H1 (cell line): ENCODE measurements around the gene ASTL. TPM values are rescaled to one million over a fixed set of nuclear protein-coding genes. Genes with fewer than 3 reads are reported as not detected.

ENCODE experiments used
- CTCF ChIA-PET: fragments of 300-600 bp; sonication (Branson Sonifier 250); formaldehyde crosslinking; loops from one replicate; lab custom pipeline; 2021; ENCODE audit not compliant: partially characterized antibody; lab: Charles Lee
- POLR2A ChIA-PET: fragments of 300-600 bp; sonication (Branson Sonifier 250); formaldehyde crosslinking; loops from one replicate; lab custom pipeline; 2021; ENCODE audit warnings: inconsistent platforms; ENCODE audit not compliant: partially characterized antibody; lab: Charles Lee
- DNase-seq, 2 experiments: peaks; one replicate each; pipeline versions ENCODE4 v3.0.0 to v3.0.0-alpha.2; 2010 to 2022; ENCODE audit warnings: low spot score in 2 of 2, low read depth in 1 of 2, mixed read lengths in 1 of 2
- FAIRE-seq: peaks from 2 replicates; lab custom pipeline; 2011; peaks lifted over from hg19 to GRCh38; lab: Jason Lieb, UNC
- H2AFZ ChIP-seq: 2 replicates; pipeline ENCODE4 v1.8.1; 2012; ENCODE audit warnings: low read length, inconsistent platforms
- H2AK5ac ChIP-seq: 2 replicates; pipeline ENCODE4 v1.6.1; 2013; ENCODE audit warnings: low read depth, low read length
- H2BK120ac ChIP-seq: replicated peaks from 2 replicates; pipeline ENCODE3; 2013; ENCODE audit warnings: low read depth, low read length, inconsistent platforms
- H2BK12ac ChIP-seq: 2 replicates; pipeline ENCODE4 v1.6.1; 2013; ENCODE audit warnings: low read depth, low read length
- H2BK15ac ChIP-seq: 2 replicates; pipeline ENCODE4 v1.6.1; 2013; ENCODE audit warnings: low read length
- H2BK20ac ChIP-seq: 2 replicates; pipeline ENCODE4 v1.6.1; 2013; ENCODE audit warnings: low read length
- H2BK5ac ChIP-seq: 2 replicates; pipeline ENCODE4 v1.6.1; 2013; ENCODE audit warnings: low read depth, low read length
- H3K14ac ChIP-seq: 2 replicates; pipeline ENCODE4 v1.6.1; 2013; ENCODE audit warnings: inconsistent platforms; ENCODE audit not compliant: insufficient read length
- H3K18ac ChIP-seq: 2 replicates; pipeline ENCODE4 v1.6.1; 2013; ENCODE audit warnings: low read length; ENCODE audit errors: extremely low read depth
- H3K23ac ChIP-seq: 2 replicates; pipeline ENCODE4 v1.6.1; 2013; ENCODE audit warnings: inconsistent platforms; ENCODE audit not compliant: insufficient read length
- H3K23me2 ChIP-seq: 2 replicates; pipeline ENCODE4 v1.6.1; 2013; ENCODE audit warnings: low read depth, low read length
- H3K27ac ChIP-seq: 2 replicates; pipeline ENCODE4 v1.6.1; 2011; ENCODE audit warnings: low read depth, low read length, inconsistent platforms
- H3K27me3 ChIP-seq, 4 experiments: replicated peaks in 1 of 4; 1 replicate in 1 of 4; 2 replicates in 3 of 4; pipeline versions ENCODE4 v1.6.1 to v1.8.1; 2011 to 2013; ENCODE audit warnings: low read length in 3 of 4, mild to moderate bottlenecking in 3 of 4, inconsistent platforms in 2 of 4, mixed read lengths in 2 of 4, moderate library complexity in 1 of 4; ENCODE audit not compliant: control insufficient read depth in 3 of 4, insufficient read depth in 3 of 4; ENCODE audit errors: extremely low read depth in 1 of 4
- H3K36me3 ChIP-seq, 4 experiments: 2 replicates each; pipeline versions ENCODE4 v1.6.1 to v1.8.1; 2011 to 2013; ENCODE audit warnings: mild to moderate bottlenecking in 4 of 4, low read length in 3 of 4, moderate library complexity in 2 of 4, control low read depth in 1 of 4, inconsistent platforms in 1 of 4; ENCODE audit not compliant: insufficient read depth in 4 of 4, control insufficient read depth in 2 of 4
- H3K4ac ChIP-seq: replicated peaks from 2 replicates; pipeline ENCODE3; 2013; ENCODE audit warnings: low read length, low read depth, mixed read lengths, inconsistent platforms; ENCODE audit not compliant: insufficient read length
- H3K4me1 ChIP-seq, 4 experiments: replicated peaks in 1 of 4; 1 replicate in 1 of 4; 2 replicates in 3 of 4; pipeline versions ENCODE4 v1.6.1 to v1.8.1; 2011 to 2013; ENCODE audit warnings: low read length in 3 of 4, inconsistent platforms in 2 of 4, mixed read lengths in 1 of 4; ENCODE audit not compliant: insufficient read depth in 4 of 4, control insufficient read depth in 3 of 4
- H3K4me2 ChIP-seq, 2 experiments: 2 replicates each; pipeline versions ENCODE4 v1.6.1 to v1.8.1; 2011 to 2013; ENCODE audit warnings: low read depth in 2 of 2, low read length in 2 of 2, control low read depth in 1 of 2, inconsistent platforms in 1 of 2, mild to moderate bottlenecking in 1 of 2; ENCODE audit not compliant: insufficient read depth in 1 of 2
- H3K4me3 ChIP-seq, 4 experiments: fragments of 200-600, 300-600 bp in 1 of 4; sonication (generic), shearing (Covaris generic), sonication (Bioruptor Twin) in 1 of 4; 2 replicates each; pipeline versions ENCODE4 v1.5.1 to v1.8.1; 2011 to 2016; ENCODE audit warnings: low read length in 4 of 4, low read depth in 3 of 4, control low read depth in 2 of 4, inconsistent platforms in 2 of 4, mild to moderate bottlenecking in 2 of 4, mixed read lengths in 1 of 4, moderate library complexity in 1 of 4; ENCODE audit not compliant: insufficient read depth in 2 of 4; ENCODE audit errors: extremely low read depth in 1 of 4
- H3K56ac ChIP-seq: replicated peaks from 2 replicates; pipeline ENCODE3; 2013; ENCODE audit warnings: low read depth, mild to moderate bottlenecking, mixed read lengths, low read length, inconsistent platforms; ENCODE audit not compliant: insufficient read length
- H3K79me1 ChIP-seq: 2 replicates; pipeline ENCODE4 v1.6.1; 2013; ENCODE audit warnings: low read depth, low read length, control low read depth
- H3K79me2 ChIP-seq, 2 experiments: 2 replicates each; pipeline versions ENCODE4 v1.6.1 to v1.8.1; 2012 to 2013; ENCODE audit warnings: low read length in 2 of 2, mild to moderate bottlenecking in 2 of 2, inconsistent platforms in 1 of 2; ENCODE audit not compliant: insufficient read depth in 2 of 2, control insufficient read depth in 1 of 2
- H3K9ac ChIP-seq, 4 experiments: replicated peaks in 1 of 4; 1 replicate in 1 of 4; 2 replicates in 3 of 4; pipeline versions ENCODE4 v1.6.1 to v1.8.1; 2011 to 2013; ENCODE audit warnings: low read depth in 3 of 4, low read length in 3 of 4, control low read depth in 2 of 4, mild to moderate bottlenecking in 2 of 4, moderate library complexity in 2 of 4, inconsistent platforms in 1 of 4; ENCODE audit errors: extremely low read depth in 1 of 4
- H3K9me3 ChIP-seq, 2 experiments: 2 replicates each; pipeline versions ENCODE4 v1.6.1 to v1.8.1; 2012 to 2013; ENCODE audit warnings: mild to moderate bottlenecking in 2 of 2, moderate library complexity in 2 of 2, control low read depth in 1 of 2, inconsistent platforms in 1 of 2, low read depth in 1 of 2, low read length in 1 of 2, mixed read lengths in 1 of 2; ENCODE audit not compliant: insufficient read depth in 2 of 2
- H4K20me1 ChIP-seq, 2 experiments: replicated peaks in 1 of 2; 2 replicates each; pipeline versions ENCODE3 to v1.8.1; 2011 to 2013; ENCODE audit warnings: inconsistent platforms in 2 of 2, low read length in 2 of 2, mild to moderate bottlenecking in 1 of 2; ENCODE audit not compliant: insufficient read depth in 2 of 2, control insufficient read depth in 1 of 2
- H4K5ac ChIP-seq: 2 replicates; pipeline ENCODE4 v1.6.1; 2013; ENCODE audit warnings: low read length, low read depth, mixed read lengths, inconsistent platforms; ENCODE audit not compliant: insufficient read length
- H4K8ac ChIP-seq: 2 replicates; pipeline ENCODE4 v1.8.0; 2013; ENCODE audit warnings: mild to moderate bottlenecking, moderate library complexity, low read length, inconsistent platforms; ENCODE audit not compliant: insufficient read depth; ENCODE audit errors: extremely low read depth
- H4K91ac ChIP-seq: replicated peaks from 2 replicates; pipeline ENCODE3; 2013; ENCODE audit warnings: low read length, mixed read lengths, inconsistent platforms; ENCODE audit not compliant: insufficient read length
- CREB1 ChIP-seq: IDR thresholded peaks from 2 replicates; pipeline ENCODE4 v1.6.1; 2012; ENCODE audit warnings: inconsistent platforms
- RAD21 ChIP-seq, 2 experiments: IDR thresholded peaks in 1 of 2; conservative IDR thresholded peaks in 1 of 2; 2 replicates each; pipeline ENCODE4 v1.6.1; 2011; ENCODE audit warnings: low read depth in 2 of 2, low read length in 2 of 2, improper control_type of control experiment in 1 of 2, inconsistent platforms in 1 of 2, mild to moderate bottlenecking in 1 of 2, moderate library complexity in 1 of 2
- SP4 ChIP-seq: IDR thresholded peaks from 2 replicates; pipeline ENCODE4 v1.6.1; 2012; ENCODE audit warnings: low read length, inconsistent platforms
- WGBS, 2 experiments: shearing (Covaris generic) in 1 of 2; methylation state at CpG; one replicate each; pipeline versions ENCODE4 v1.1.6 to v1.1.7; 2013 to 2015; ENCODE audit warnings: low lambda C conversion rate in 2 of 2, mixed read lengths in 2 of 2, inconsistent platforms in 1 of 2, low coverage in 1 of 2, missing lambda C conversion rate in 1 of 2; ENCODE audit not compliant: insufficient replicate concordance in 2 of 2, insufficient coverage in 1 of 2, insufficient read length in 1 of 2; ENCODE audit errors: extremely low coverage in 1 of 2, missing lambda C conversion rate in 1 of 2; 5-methylcytosine and 5-hydroxymethylcytosine counted together
- polyA plus RNA-seq, 7 experiments: library from polyadenylated mRNA; depleted of rRNA in 3 of 7; stranded (reverse) in 5 of 7; unstranded in 2 of 7; fragments of >200 nt in 5 of 7; fragments of 200-250 nt in 2 of 7; gene quantifications; 1 replicate in 5 of 7; 2 replicates in 1 of 7; 4 replicates in 1 of 7; pipeline versions ENCODE4 v1.2.1 to v1.2.3, GENCODE V29; 2011 to 2013; ENCODE audit warnings: missing spikeins in 2 of 7, mixed read lengths in 2 of 7
- total RNA-seq: library from RNA; stranded (reverse); fragmentation: NEBNext Ultra II Directional; extraction: Animal tissue kit (Norgen Biotek cat#: 25700); gene quantifications from 2 replicates; pipeline ENCODE4 v1.2.1, GENCODE V29; 2021
- TF ChIP-seq, protein P1 (sequence below), 3 experiments: IDR thresholded peaks; 1 replicate in 2 of 3; 2 replicates in 1 of 3; pipeline versions ENCODE4 v1.5.1 to v1.6.1; 2011; ENCODE audit warnings: low read length in 3 of 3, mild to moderate bottlenecking in 3 of 3, inconsistent platforms in 2 of 3, low read depth in 1 of 3, moderate library complexity in 1 of 3; ENCODE audit not compliant: insufficient read depth in 1 of 3; ENCODE audit errors: control extremely low read depth in 1 of 3
- TF ChIP-seq, protein P2 (sequence below): IDR thresholded peaks from 2 replicates; pipeline ENCODE4 v1.6.1; 2012; ENCODE audit warnings: inconsistent platforms

ASTL gene
- total and polyA plus RNA-seq, 2 of the 8 experiments (the other 6 are each of a cell fraction or from before 2014, with no cell fraction given) = 0.60 to 1.4 TPM

DNA sequence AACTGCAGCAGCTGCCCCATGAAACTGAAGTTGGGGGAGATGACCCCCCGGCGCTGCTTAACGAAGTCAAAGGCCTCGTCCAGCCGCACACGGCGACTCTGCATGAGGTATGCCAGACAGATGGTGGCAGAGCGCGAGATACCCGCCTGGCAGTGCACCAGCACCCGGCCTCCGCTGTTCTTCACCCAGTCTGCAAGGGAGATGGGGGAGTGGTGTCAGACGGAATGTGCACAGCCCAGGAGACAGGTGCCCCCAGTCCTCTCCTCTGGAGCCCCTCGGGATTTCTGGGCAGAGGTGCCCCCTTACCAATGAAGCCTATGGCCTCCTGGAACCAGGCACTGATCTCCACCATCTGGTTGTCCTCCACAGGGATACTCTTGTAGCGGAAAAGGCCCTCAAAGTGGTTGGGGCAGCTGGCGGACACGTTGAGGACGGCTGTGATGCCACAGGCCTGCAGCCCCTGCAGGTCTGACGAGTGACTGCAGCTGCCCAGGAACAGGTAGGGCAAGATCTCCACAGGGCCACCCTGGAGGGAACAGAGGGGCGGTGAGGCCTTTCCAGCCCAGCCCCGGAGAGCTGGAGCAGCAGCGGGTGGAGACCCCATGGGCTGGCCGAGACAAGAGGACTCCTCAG lies 5.7 kb upstream of the ASTL start:
- no peaks in the 10 kb centered on the region for H3K9me3 ChIP-seq
- WGBS, 2 experiments = 71% methylated on average over 23 of the region's 23 CpGs; no CpG with 5 or more reads in 1 of the 2 experiments
- H2AFZ ChIP-seq = no peak overlapping the region
- peaks cover 4 to 30% (median 20%) of the 10 kb centered on the region in 4 experiments; a peak in 6 of 7 replicates for H3K27me3 ChIP-seq
- H3K56ac ChIP-seq = no peak overlapping the region
- H2BK12ac ChIP-seq = peak overlapping the region; percentile 75; the same call in 1 of the 2 replicates
- no peaks in the 10 kb centered on the region for H3K79me1 ChIP-seq
- H2BK15ac ChIP-seq = peak overlapping the region; percentile 90; the same call in 1 of the 2 replicates
- no peak overlapping the region for H3K9ac ChIP-seq
- no peak overlapping the region for H3K23ac ChIP-seq
- POLR2A ChIA-PET = interaction anchor here (0.5 to 1.1 kb wide), 5 partner anchors 13 to 1071 kb away, joined by 3 read pairs; partner anchors contain the start of gene ADRA2B
- H2BK120ac ChIP-seq = no peak overlapping the region
- CTCF ChIA-PET = interaction anchor here (0.8 to 13.4 kb wide), 15 partner anchors 7 to 151 kb away, joined by 3 to 155 read pairs (median 6); partner anchors contain the start of genes ADRA2B and CIAO1
- no peak overlapping the region for H4K5ac ChIP-seq
- no peak overlapping the region for H4K8ac ChIP-seq
- H4K20me1 ChIP-seq = no peaks in the 10 kb centered on the region
- peaks cover 0 to 45% (median 29%) of the 10 kb centered on the region in 4 experiments; a peak in 6 of 7 replicates for H3K4me1 ChIP-seq
- H3K18ac ChIP-seq = peak overlapping the region; percentile 87; the same call in 1 of the 2 replicates
- H3K14ac ChIP-seq = no peak overlapping the region
- H2BK5ac ChIP-seq = no peak overlapping the region
- peak overlapping the region; percentile 83 for H3K4ac ChIP-seq
- H4K91ac ChIP-seq = peak overlapping the region; percentile 73
- peak overlapping the region; percentile 66 to 89 for H3K4me2 ChIP-seq
- H3K23me2 ChIP-seq = peaks cover 7% of the 10 kb centered on the region
- no peaks in the 10 kb centered on the region for H3K79me2 ChIP-seq
- DNase-seq = peak in 1 of 2 experiments; percentile 71
- H2BK20ac ChIP-seq = no peak overlapping the region
- H3K36me3 ChIP-seq = no peaks in the 10 kb centered on the region
- no peak overlapping the region for H3K27ac ChIP-seq
- peak overlapping the region; percentile 38 to 69 (median 41) for H3K4me3 ChIP-seq
- H2AK5ac ChIP-seq = no peak overlapping the region
- FAIRE-seq = no peak
- TF ChIP-seq SP4 = no peak
- peak; percentile 45; the same call in 1 of the 2 replicates for TF ChIP-seq CREB1
- TF ChIP-seq RAD21 (IDR thresholded peaks at IDR 0.05 in 1 of 2, conservative IDR thresholded peaks at IDR 0.05 in 1 of 2; ENCODE audit: low read depth in 2 of 2, low read length in 2 of 2) = peak; percentile 17 to 40; a peak in 3 of 4 replicates
- TF ChIP-seq, protein P1, sequence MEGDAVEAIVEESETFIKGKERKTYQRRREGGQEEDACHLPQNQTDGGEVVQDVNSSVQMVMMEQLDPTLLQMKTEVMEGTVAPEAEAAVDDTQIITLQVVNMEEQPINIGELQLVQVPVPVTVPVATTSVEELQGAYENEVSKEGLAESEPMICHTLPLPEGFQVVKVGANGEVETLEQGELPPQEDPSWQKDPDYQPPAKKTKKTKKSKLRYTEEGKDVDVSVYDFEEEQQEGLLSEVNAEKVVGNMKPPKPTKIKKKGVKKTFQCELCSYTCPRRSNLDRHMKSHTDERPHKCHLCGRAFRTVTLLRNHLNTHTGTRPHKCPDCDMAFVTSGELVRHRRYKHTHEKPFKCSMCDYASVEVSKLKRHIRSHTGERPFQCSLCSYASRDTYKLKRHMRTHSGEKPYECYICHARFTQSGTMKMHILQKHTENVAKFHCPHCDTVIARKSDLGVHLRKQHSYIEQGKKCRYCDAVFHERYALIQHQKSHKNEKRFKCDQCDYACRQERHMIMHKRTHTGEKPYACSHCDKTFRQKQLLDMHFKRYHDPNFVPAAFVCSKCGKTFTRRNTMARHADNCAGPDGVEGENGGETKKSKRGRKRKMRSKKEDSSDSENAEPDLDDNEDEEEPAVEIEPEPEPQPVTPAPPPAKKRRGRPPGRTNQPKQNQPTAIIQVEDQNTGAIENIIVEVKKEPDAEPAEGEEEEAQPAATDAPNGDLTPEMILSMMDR (IDR thresholded peaks at IDR 0.05; ENCODE audit: control extremely low read depth in 1 of 3, insufficient read depth in 1 of 3, low read depth in 1 of 3, low read length in 3 of 3) = peak in 2 of 3 experiments; percentile 55 to 73; a peak in 3 of 4 replicates
- TF ChIP-seq, protein P2, sequence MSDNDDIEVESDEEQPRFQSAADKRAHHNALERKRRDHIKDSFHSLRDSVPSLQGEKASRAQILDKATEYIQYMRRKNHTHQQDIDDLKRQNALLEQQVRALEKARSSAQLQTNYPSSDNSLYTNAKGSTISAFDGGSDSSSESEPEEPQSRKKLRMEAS = peak; percentile 78
